Bronchial epithelial cell (primary cell): ENCODE measurements around the gene BRINP1. TPM values are rescaled to one million over a fixed set of nuclear protein-coding genes. Genes with fewer than 3 reads are reported as not detected.

Source experiments
- DNase-seq: peaks from one replicate; pipeline ENCODE4 v3.0.0-alpha.2; 2010; ENCODE audit warnings: low read depth
- FAIRE-seq: peaks from 2 replicates; lab custom pipeline; 2011; peaks lifted over from hg19 to GRCh38; lab: Jason Lieb, UNC
- H3K27me3 ChIP-seq: 2 replicates; pipeline ENCODE4 v1.5.1; 2011; ENCODE audit warnings: low read length; ENCODE audit not compliant: control insufficient read depth, insufficient read depth
- H3K36me3 ChIP-seq: 2 replicates; pipeline ENCODE4 v1.5.1; 2011; ENCODE audit warnings: low read length; ENCODE audit not compliant: control insufficient read depth, insufficient read depth
- H3K4me3 ChIP-seq: 2 replicates; pipeline ENCODE4 v1.5.1; 2011; ENCODE audit warnings: mild to moderate bottlenecking, low read depth, low read length, control low read depth
- total RNA-seq: library from RNA; depleted of rRNA; stranded (reverse); fragments of >200 nt; gene quantifications from 2 replicates; pipeline ENCODE4 v1.2.1, GENCODE V29; 2014
- TF ChIP-seq, protein P1 (sequence below): IDR thresholded peaks from 2 replicates; pipeline ENCODE4 v1.5.1; 2011; ENCODE audit warnings: mild to moderate bottlenecking, moderate library complexity, low read length, control low read depth, inconsistent platforms; ENCODE audit not compliant: insufficient read depth, severe bottlenecking

The BRINP1 gene
- total RNA-seq, 1 donor from 2014 or later: 1.6 TPM

DNA sequence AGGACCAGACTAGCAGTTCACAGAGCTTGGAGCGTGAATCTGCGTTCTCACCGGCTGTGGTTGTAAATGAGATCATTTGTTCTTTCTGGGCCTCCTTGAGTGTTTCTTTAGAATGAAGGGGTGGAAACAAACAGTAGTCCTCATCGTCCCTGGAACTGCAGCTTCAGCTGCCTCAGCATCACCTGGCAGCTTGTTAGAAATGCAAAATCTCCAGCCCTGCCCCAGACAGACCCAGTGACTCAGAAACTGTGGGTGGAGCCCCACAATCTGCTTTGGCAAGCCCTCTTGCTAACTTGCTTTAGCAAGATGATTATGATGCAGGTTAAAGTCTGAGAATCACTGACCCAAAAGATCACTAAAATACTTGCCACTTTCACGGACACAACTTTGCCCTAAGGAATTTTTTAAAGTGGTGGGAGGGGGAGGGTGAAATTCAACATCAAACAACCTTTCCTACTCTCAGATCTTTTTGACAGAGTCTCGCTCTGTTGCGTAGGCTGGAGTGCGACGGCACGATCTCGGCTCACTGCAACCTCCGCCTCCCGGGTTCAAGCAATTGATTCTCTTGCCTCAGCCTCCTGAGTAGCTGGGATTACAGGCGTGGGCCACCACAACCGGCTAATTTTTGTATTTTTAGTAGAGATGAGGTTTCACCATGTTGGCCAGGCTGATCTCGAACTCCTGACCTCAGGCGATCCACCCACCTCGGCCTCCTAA, 86.0 kb downstream of the BRINP1 start:
- DNase-seq (peak; percentile 46), FAIRE-seq (no peak)
- H3K36me3 ChIP-seq: no peaks in the 10 kb centered on the region
- H3K27me3 ChIP-seq: no peaks in the 10 kb centered on the region
- no peak overlapping the region for H3K4me3 ChIP-seq
- TF ChIP-seq, protein P1, sequence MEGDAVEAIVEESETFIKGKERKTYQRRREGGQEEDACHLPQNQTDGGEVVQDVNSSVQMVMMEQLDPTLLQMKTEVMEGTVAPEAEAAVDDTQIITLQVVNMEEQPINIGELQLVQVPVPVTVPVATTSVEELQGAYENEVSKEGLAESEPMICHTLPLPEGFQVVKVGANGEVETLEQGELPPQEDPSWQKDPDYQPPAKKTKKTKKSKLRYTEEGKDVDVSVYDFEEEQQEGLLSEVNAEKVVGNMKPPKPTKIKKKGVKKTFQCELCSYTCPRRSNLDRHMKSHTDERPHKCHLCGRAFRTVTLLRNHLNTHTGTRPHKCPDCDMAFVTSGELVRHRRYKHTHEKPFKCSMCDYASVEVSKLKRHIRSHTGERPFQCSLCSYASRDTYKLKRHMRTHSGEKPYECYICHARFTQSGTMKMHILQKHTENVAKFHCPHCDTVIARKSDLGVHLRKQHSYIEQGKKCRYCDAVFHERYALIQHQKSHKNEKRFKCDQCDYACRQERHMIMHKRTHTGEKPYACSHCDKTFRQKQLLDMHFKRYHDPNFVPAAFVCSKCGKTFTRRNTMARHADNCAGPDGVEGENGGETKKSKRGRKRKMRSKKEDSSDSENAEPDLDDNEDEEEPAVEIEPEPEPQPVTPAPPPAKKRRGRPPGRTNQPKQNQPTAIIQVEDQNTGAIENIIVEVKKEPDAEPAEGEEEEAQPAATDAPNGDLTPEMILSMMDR: no peak

DNA sequence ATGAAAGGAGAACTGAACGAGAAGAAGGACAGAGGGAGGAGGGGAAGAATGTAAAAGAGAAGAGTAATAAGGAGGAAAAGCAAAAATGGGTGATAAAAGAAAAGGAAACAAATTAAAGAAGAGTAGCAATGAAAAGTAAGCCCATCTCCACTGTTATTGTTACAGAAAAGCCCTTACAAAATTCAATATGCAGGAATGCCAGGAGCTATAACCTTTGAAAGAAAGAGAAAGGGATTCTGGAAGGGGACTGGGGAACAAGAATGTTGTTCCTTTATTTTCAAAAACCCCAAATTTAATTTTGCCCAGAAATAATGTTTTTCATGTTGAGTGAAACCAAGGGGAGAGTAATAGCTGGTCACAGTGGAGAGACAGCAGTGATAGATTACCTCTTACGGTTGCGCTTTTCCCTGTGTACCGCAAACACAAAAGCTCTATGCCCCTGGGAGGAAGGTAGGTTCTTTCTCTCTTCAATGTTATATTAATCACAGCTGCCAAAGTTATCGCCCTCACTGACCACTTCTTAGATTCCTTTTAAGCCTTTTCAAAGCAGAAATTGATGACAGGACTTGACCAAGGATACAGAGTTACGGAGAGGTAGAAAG, 86.7 kb downstream of the BRINP1 start:
- FAIRE-seq (no peak), DNase-seq (no peak)
- TF ChIP-seq, protein P1: no peak
- Histone ChIP-seq H3K36me3 (no peaks in the 10 kb centered on the region), H3K27me3 (no peaks in the 10 kb centered on the region), H3K4me3 (no peak overlapping the region)

DNA sequence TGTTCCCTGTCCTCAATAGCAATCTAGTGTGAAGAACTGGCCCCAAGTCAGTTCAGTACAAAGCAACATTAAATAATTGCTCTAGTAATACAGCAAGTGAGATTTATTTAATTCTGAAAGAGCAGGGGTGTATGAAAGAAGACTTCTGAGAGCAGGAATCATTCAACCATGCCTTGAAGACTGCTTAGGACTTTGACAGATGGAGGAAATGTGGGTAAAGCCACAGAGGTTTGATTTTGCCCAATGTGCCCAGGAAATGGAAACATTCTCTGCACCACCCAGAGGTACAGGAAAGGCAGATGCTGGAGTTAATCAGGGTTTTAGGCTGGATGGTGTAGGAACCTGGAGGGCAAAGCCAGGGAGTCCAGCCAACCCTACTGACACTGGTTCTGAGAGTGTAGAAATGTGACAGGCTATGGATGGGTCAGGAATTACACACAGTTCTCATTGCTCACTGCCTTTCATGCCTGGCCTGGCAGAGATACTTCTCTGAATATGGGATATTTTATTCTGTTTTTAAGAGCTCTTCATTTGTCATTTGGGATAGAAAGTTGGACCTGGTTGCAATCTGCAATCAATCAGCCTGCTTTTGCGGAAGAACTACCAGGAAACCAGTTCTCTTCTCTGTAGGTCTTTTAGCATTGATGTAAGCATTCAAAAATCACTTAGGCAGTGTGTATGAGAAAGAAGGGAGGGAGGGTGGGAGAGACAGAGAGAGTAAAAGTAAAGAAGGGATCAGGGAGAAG, 88.3 kb downstream of the BRINP1 start:
- H3K36me3 ChIP-seq: no peaks in the 10 kb centered on the region
- FAIRE-seq: no peak
- DNase-seq: no peak
- TF ChIP-seq, protein P1: no peak
- H3K4me3 ChIP-seq: no peak overlapping the region
- no peaks in the 10 kb centered on the region for H3K27me3 ChIP-seq

DNA sequence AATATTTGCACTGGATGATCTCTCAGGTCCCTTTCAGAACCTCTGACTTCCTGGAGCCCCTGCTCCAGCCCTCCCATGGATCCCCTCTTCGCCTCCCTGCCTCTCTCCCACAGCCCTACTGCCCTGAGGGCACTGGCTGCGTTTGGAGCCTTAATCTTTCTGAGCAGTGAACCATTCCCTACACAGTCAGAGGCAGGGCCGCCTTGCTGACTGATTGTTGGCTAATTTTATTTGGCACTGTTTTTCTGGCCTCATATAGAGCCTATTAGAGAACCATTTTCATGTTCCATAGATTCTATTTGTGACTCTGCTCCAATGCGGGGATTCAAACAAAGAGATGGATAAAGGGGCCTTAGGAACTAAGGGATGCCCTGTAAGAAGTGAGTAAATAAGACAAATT, 91.1 kb downstream of the BRINP1 start:
- no peaks in the 10 kb centered on the region for H3K27me3 ChIP-seq
- TF ChIP-seq, protein P1: no peak
- no peak overlapping the region for H3K4me3 ChIP-seq
- DNase-seq: no peak
- no peak for FAIRE-seq
- H3K36me3 ChIP-seq: no peaks in the 10 kb centered on the region

DNA sequence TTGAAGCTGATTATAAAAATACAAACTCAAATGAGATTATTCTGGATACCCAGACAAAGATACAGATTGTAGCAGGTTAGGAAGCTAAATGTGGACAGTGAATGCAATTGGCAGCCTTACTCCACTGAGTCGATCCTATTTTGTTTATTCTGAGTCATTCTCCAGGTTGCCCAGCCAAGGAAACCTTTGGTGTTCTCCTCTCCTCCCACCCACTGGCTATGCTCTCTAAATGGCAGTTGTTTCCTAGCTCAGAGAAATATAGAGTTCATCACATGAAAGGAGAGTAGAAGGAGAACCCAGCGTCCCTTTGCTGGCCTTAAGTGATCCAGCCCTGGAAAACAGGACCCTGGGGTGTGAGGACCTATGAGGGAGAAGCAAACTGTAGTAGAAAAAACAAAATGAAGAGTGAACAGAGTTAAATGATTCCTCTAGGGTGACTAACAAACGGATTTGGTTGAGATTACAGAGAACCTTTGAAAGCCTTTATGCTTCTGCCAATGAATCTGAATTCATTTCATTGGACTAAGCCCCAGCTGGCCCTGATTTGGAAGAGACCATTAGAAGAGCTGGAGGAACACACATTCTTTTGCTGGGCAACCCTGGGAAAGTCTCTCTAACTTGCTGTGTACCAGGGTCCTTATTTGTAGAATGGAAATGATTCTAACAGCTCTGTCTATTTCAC, 95.1 kb downstream of the BRINP1 start:
- Histone ChIP-seq H3K36me3 (no peaks in the 10 kb centered on the region), H3K27me3 (no peaks in the 10 kb centered on the region), H3K4me3 (no peak overlapping the region)
- TF ChIP-seq, protein P1: no peak
- FAIRE-seq: no peak
- no peak for DNase-seq
